Activated CD8-positive, alpha-beta memory T cell treated with anti-CD3 and anti-CD28 coated beads for 36 hours (primary cell): ENCODE data around the gene NAV2. TPM values are rescaled to one million over a fixed set of nuclear protein-coding genes. Genes with fewer than 3 reads are reported as not detected.

Experiments
- CTCF ChIA-PET: fragments of 350-600 bp; sonication (Branson Sonifier 250); formaldehyde crosslinking; loops from one replicate; lab custom pipeline; 2021; ENCODE audit warnings: antibody characterized with exemption; lab: Charles Lee
- POLR2A ChIA-PET: fragments of 350-600 bp; sonication (Branson Sonifier 250); formaldehyde crosslinking; loops from one replicate; lab custom pipeline; 2021; ENCODE audit warnings: antibody characterized with exemption; lab: Charles Lee
- total RNA-seq, 2 experiments: library from RNA; stranded (reverse); gene quantifications; one replicate each; pipeline ENCODE4 v1.2.3, GENCODE V29; 2021

The NAV2 gene
- total RNA-seq, 2 experiments from 2014 or later: 0.23 to 0.25 TPM

- CTCF ChIA-PET: interaction anchor here (1.4 kb wide), 1 partner anchor 174 kb away, joined by 4 read pairs; no protein-coding TSS in a partner anchor
- POLR2A ChIA-PET: no interaction called here
Observed at GRCh38 chr11:19736831-19737230, 24.2 kb downstream of the NAV2 start.

- ChIA-PET POLR2A (no interaction called here), CTCF (interaction anchor here (1.4 kb wide), 1 partner anchor 174 kb away, joined by 4 read pairs; no protein-coding TSS in a partner anchor)
Observed at GRCh38 chr11:19737575-19737974, 24.9 kb downstream of the NAV2 start.

- POLR2A ChIA-PET: no interaction called here
- CTCF ChIA-PET: interaction anchor here (0.6 to 1.4 kb wide), 2 partner anchors 175 to 426 kb away, joined by 3 to 4 read pairs; no protein-coding TSS in a partner anchor
Observed at GRCh38 chr11:19738124-19738523, 25.5 kb downstream of the NAV2 start.

- ChIA-PET CTCF (interaction anchor here (1.5 to 1.7 kb wide), 2 partner anchors 176 to 180 kb away, joined by 3 read pairs; no protein-coding TSS in a partner anchor), POLR2A (no interaction called here)
Observed at GRCh38 chr11:19739872-19740271, 27.2 kb downstream of the NAV2 start.

GRCh38 chr11:19740586-19740985 lies 27.9 kb downstream of the NAV2 start:
- POLR2A ChIA-PET: no interaction called here
- CTCF ChIA-PET: interaction anchor here (1.7 kb wide), 1 partner anchor 177 kb away, joined by 3 read pairs; no protein-coding TSS in a partner anchor

- POLR2A ChIA-PET: no interaction called here
- CTCF ChIA-PET: interaction anchor here (0.9 to 2.5 kb wide), 8 partner anchors 21 to 498 kb away, joined by 3 to 18 read pairs (median 6); no protein-coding TSS in a partner anchor
Observed at GRCh38 chr11:19742588-19743292, 30.1 kb downstream of the NAV2 start.

- POLR2A ChIA-PET: no interaction called here
- CTCF ChIA-PET: interaction anchor here (0.8 to 2.5 kb wide), 6 partner anchors 22 to 189 kb away, joined by 3 to 18 read pairs (median 6); no protein-coding TSS in a partner anchor
Observed at GRCh38 chr11:19743622-19744021, 31.0 kb downstream of the NAV2 start.

GRCh38 chr11:19744130-19744529 lies 31.5 kb downstream of the NAV2 start:
- CTCF ChIA-PET: interaction anchor here (1.1 to 2.5 kb wide), 4 partner anchors 22 to 190 kb away, joined by 5 to 18 read pairs (median 12); no protein-coding TSS in a partner anchor
- POLR2A ChIA-PET: no interaction called here

GRCh38 chr11:19746086-19746485 lies 33.4 kb downstream of the NAV2 start:
- ChIA-PET CTCF (interaction anchor here (0.7 kb wide), 1 partner anchor 186 kb away, joined by 4 read pairs; no protein-coding TSS in a partner anchor), POLR2A (no interaction called here)

GRCh38 chr11:19747634-19748033 lies 35.0 kb downstream of the NAV2 start:
- POLR2A ChIA-PET: no interaction called here
- CTCF ChIA-PET: no interaction called here

GRCh38 chr11:19751055-19751454 lies 38.4 kb downstream of the NAV2 start:
- POLR2A ChIA-PET: no interaction called here
- CTCF ChIA-PET: interaction anchor here (0.9 kb wide), 1 partner anchor 194 kb away, joined by 3 read pairs; no protein-coding TSS in a partner anchor

- ChIA-PET POLR2A (no interaction called here), CTCF (interaction anchor here (1.0 kb wide), 1 partner anchor 190 kb away, joined by 3 read pairs; no protein-coding TSS in a partner anchor)
Observed at GRCh38 chr11:19753451-19754106, 40.9 kb downstream of the NAV2 start.

GRCh38 chr11:19756675-19757475 lies 44.2 kb downstream of the NAV2 start:
- CTCF ChIA-PET: no interaction called here
- POLR2A ChIA-PET: no interaction called here

GRCh38 chr11:19759389-19759788 lies 46.8 kb downstream of the NAV2 start:
- CTCF ChIA-PET: no interaction called here

GRCh38 chr11:19762266-19762665 lies 49.6 kb downstream of the NAV2 start:
- ChIA-PET CTCF (no interaction called here), POLR2A (no interaction called here)

More at GRCh38 chr11:19759389-19759788, 46.8 kb downstream of the NAV2 start:
- POLR2A ChIA-PET: no interaction called here

- ChIA-PET POLR2A (no interaction called here), CTCF (no interaction called here)
Observed at GRCh38 chr11:19763330-19763729, 50.7 kb downstream of the NAV2 start.

GRCh38 chr11:19766206-19766605 lies 53.6 kb downstream of the NAV2 start:
- CTCF ChIA-PET: no interaction called here
- POLR2A ChIA-PET: no interaction called here

GRCh38 chr11:19766810-19767209 lies 54.2 kb downstream of the NAV2 start:
- POLR2A ChIA-PET: no interaction called here
- CTCF ChIA-PET: no interaction called here

- POLR2A ChIA-PET: no interaction called here
- CTCF ChIA-PET: interaction anchor here (0.9 kb wide), 1 partner anchor 18 kb away, joined by 3 read pairs; no protein-coding TSS in a partner anchor
Observed at GRCh38 chr11:19767627-19768151, 55.1 kb downstream of the NAV2 start.
